Stimulated activated CD8-positive, alpha-beta memory T cell treated with anti-CD3 and anti-CD28 coated beads, Interleukin-7, amount 100 ng/mL, for 1 hour (primary cell): Measurements from ENCODE around the gene SLC25A21.

ENCODE experiments used
- DNase-seq, 2 donors: peaks; one replicate each; pipeline ENCODE4 v3.0.0-alpha.2; 2020; ENCODE audit warnings: low read depth in 2 of 2

SLC25A21 gene

GRCh38 chr14:37045340-37046061 is 126.9 kb downstream of the SLC25A21 start:
- no peak for DNase-seq

GRCh38 chr14:37037636-37038387 is 134.6 kb downstream of the SLC25A21 start:
- no peak for DNase-seq

- no peak for DNase-seq
Observed at GRCh38 chr14:37036669-37037341, 135.6 kb downstream of the SLC25A21 start.

- no peak for DNase-seq
Observed at GRCh38 chr14:37035401-37035800, 137.0 kb downstream of the SLC25A21 start.

GRCh38 chr14:37034410-37035285 is 137.8 kb downstream of the SLC25A21 start:
- no peak for DNase-seq

- no peak for DNase-seq
Observed at GRCh38 chr14:37032863-37033262, 139.5 kb downstream of the SLC25A21 start.

GRCh38 chr14:37027188-37027824 is 145.1 kb downstream of the SLC25A21 start:
- DNase-seq = no peak

GRCh38 chr14:37023875-37024565 is 148.4 kb downstream of the SLC25A21 start:
- DNase-seq = no peak

GRCh38 chr14:37021390-37021789 is 151.0 kb downstream of the SLC25A21 start:
- DNase-seq = no peak

GRCh38 chr14:37019488-37019887 is 152.9 kb downstream of the SLC25A21 start:
- no peak for DNase-seq

GRCh38 chr14:37018571-37019240 is 153.7 kb downstream of the SLC25A21 start:
- no peak for DNase-seq

GRCh38 chr14:37013078-37013477 is 159.3 kb downstream of the SLC25A21 start:
- DNase-seq = no peak

GRCh38 chr14:36998686-36999085 is 173.7 kb downstream of the SLC25A21 start:
- DNase-seq = no peak

- no peak for DNase-seq
Observed at GRCh38 chr14:36997843-36998242, 174.6 kb downstream of the SLC25A21 start.

- DNase-seq = no peak
Observed at GRCh38 chr14:36996857-36997590, 175.4 kb downstream of the SLC25A21 start.

GRCh38 chr14:36996133-36996856 is 176.1 kb downstream of the SLC25A21 start:
- DNase-seq = no peak

- DNase-seq = no peak
Observed at GRCh38 chr14:36989806-36990205, 182.6 kb downstream of the SLC25A21 start.

- no peak for DNase-seq
Observed at GRCh38 chr14:36988989-36989388, 183.4 kb downstream of the SLC25A21 start.

- no peak for DNase-seq
Observed at GRCh38 chr14:36988568-36988967, 183.8 kb downstream of the SLC25A21 start.
